Ishikawa (cell line): ENCODE measurements around the gene KLHL6.

ENCODE experiments used
- CEBPB ChIP-seq: IDR thresholded peaks from 2 replicates; pipeline ENCODE4 v1.6.1; 2012
- CREB1 ChIP-seq: IDR thresholded peaks from 2 replicates; pipeline ENCODE4 v1.6.1; 2012; ENCODE audit warnings: low read depth
- EGR1 ChIP-seq: IDR thresholded peaks from 2 replicates; pipeline ENCODE4 v1.6.1; 2012
- EP300 ChIP-seq: IDR thresholded peaks from 2 replicates; pipeline ENCODE4 v1.6.1; 2012; ENCODE audit warnings: borderline replicate concordance
- FOXM1 ChIP-seq: IDR thresholded peaks from 2 replicates; pipeline ENCODE4 v1.6.1; 2012; ENCODE audit warnings: low read depth, borderline replicate concordance
- NFIC ChIP-seq: IDR thresholded peaks from 2 replicates; pipeline ENCODE4 v1.6.1; 2012
- RAD21 ChIP-seq: IDR thresholded peaks from 2 replicates; pipeline ENCODE4 v1.6.1; 2012; ENCODE audit warnings: low read depth
- TAF1 ChIP-seq: IDR thresholded peaks from 2 replicates; pipeline ENCODE4 v1.6.1; 2012; ENCODE audit warnings: low read depth, mild to moderate bottlenecking
- TCF12 ChIP-seq: IDR thresholded peaks from 2 replicates; pipeline ENCODE4 v1.6.1; 2012; ENCODE audit warnings: low read depth
- TEAD4 ChIP-seq: IDR thresholded peaks from 2 replicates; pipeline ENCODE4 v1.6.1; 2012
- USF1 ChIP-seq: IDR thresholded peaks from 2 replicates; pipeline ENCODE4 v1.6.1; 2012
- YY1 ChIP-seq: IDR thresholded peaks from 2 replicates; pipeline ENCODE4 v1.6.1; 2012; ENCODE audit warnings: low read depth
- ZBTB7A ChIP-seq: IDR thresholded peaks from 2 replicates; pipeline ENCODE4 v1.6.1; 2012; ENCODE audit warnings: low read depth
- TF ChIP-seq, protein P1 (sequence below): IDR thresholded peaks from 2 replicates; pipeline ENCODE4 v1.6.1; 2012; ENCODE audit warnings: low read depth, mild to moderate bottlenecking
- TF ChIP-seq, protein P2 (sequence below): IDR thresholded peaks from 2 replicates; pipeline ENCODE4 v1.6.1; 2012

KLHL6 gene

DNA sequence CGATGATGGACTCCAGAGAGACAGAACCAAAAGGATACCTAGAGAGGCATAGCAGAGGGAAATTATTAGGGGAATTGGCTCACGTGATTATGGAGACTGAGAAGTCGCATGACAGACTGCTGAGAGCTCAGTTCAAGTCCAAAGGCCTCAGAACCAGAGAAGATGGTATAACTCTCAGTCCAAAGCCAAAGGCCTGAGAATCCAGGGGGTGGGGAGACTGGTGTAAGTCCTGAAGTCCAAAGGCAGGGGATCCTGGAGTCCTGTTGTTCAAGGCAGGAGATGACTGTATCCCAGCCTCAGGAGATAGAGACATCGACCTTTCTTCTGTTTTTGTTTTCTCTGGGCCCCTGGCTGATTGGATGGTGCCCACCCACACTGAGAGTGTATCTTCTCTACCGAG lies 1.2 kb upstream of the KLHL6 start:
- TF ChIP-seq, protein P1, sequence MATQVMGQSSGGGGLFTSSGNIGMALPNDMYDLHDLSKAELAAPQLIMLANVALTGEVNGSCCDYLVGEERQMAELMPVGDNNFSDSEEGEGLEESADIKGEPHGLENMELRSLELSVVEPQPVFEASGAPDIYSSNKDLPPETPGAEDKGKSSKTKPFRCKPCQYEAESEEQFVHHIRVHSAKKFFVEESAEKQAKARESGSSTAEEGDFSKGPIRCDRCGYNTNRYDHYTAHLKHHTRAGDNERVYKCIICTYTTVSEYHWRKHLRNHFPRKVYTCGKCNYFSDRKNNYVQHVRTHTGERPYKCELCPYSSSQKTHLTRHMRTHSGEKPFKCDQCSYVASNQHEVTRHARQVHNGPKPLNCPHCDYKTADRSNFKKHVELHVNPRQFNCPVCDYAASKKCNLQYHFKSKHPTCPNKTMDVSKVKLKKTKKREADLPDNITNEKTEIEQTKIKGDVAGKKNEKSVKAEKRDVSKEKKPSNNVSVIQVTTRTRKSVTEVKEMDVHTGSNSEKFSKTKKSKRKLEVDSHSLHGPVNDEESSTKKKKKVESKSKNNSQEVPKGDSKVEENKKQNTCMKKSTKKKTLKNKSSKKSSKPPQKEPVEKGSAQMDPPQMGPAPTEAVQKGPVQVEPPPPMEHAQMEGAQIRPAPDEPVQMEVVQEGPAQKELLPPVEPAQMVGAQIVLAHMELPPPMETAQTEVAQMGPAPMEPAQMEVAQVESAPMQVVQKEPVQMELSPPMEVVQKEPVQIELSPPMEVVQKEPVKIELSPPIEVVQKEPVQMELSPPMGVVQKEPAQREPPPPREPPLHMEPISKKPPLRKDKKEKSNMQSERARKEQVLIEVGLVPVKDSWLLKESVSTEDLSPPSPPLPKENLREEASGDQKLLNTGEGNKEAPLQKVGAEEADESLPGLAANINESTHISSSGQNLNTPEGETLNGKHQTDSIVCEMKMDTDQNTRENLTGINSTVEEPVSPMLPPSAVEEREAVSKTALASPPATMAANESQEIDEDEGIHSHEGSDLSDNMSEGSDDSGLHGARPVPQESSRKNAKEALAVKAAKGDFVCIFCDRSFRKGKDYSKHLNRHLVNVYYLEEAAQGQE = no peak
- TF ChIP-seq RAD21 = no peak
- TF ChIP-seq YY1 = no peak
- no peak for TF ChIP-seq USF1
- no peak for TF ChIP-seq EGR1
- TF ChIP-seq NFIC = no peak
- TF ChIP-seq EP300 = no peak
- no peak for TF ChIP-seq TCF12
- TF ChIP-seq ZBTB7A = no peak
- no peak for TF ChIP-seq CEBPB
- TF ChIP-seq, protein P2, sequence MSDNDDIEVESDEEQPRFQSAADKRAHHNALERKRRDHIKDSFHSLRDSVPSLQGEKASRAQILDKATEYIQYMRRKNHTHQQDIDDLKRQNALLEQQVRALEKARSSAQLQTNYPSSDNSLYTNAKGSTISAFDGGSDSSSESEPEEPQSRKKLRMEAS = no peak
- no peak for TF ChIP-seq CREB1
- no peak for TF ChIP-seq TAF1
- no peak for TF ChIP-seq TEAD4
- no peak for TF ChIP-seq FOXM1

GRCh38 chr3:183554377-183554776 lies 1.1 kb downstream of the KLHL6 start:
- TF ChIP-seq FOXM1 = no peak
- no peak for TF ChIP-seq CEBPB
- TF ChIP-seq EP300 = no peak
- TF ChIP-seq NFIC = no peak
- TF ChIP-seq USF1 = no peak
- TF ChIP-seq TCF12 = no peak
- TF ChIP-seq, protein P2 = no peak
- no peak for TF ChIP-seq EGR1
- no peak for TF ChIP-seq RAD21
- no peak for TF ChIP-seq ZBTB7A
- TF ChIP-seq YY1 = no peak
- TF ChIP-seq TAF1 = no peak
- no peak for TF ChIP-seq CREB1
- TF ChIP-seq, protein P1 = no peak
- no peak for TF ChIP-seq TEAD4

GRCh38 chr3:183553334-183554026 lies 2.0 kb downstream of the KLHL6 start:
- TF ChIP-seq NFIC = no peak
- no peak for TF ChIP-seq EGR1
- TF ChIP-seq ZBTB7A = no peak
- TF ChIP-seq CEBPB = no peak
- no peak for TF ChIP-seq FOXM1
- TF ChIP-seq, protein P1 = no peak
- no peak for TF ChIP-seq YY1
- TF ChIP-seq CREB1 = no peak
- no peak for TF ChIP-seq TCF12
- TF ChIP-seq TEAD4 = no peak
- TF ChIP-seq RAD21 = no peak
- no peak for TF ChIP-seq USF1
- TF ChIP-seq TAF1 = no peak
- TF ChIP-seq, protein P2 = no peak
- TF ChIP-seq EP300 = no peak
